ENCODE measurements around the gene SPHKAP.
A peak's percentile ranks its signal among the peaks of the same experiment; 100 is the strongest.
"Not testable (repeated sequence)": the region's sequence is repeated elsewhere in the genome, so short reads cannot be mapped to it uniquely, and the experiment has no call there.

SPHKAP gene

DNA sequence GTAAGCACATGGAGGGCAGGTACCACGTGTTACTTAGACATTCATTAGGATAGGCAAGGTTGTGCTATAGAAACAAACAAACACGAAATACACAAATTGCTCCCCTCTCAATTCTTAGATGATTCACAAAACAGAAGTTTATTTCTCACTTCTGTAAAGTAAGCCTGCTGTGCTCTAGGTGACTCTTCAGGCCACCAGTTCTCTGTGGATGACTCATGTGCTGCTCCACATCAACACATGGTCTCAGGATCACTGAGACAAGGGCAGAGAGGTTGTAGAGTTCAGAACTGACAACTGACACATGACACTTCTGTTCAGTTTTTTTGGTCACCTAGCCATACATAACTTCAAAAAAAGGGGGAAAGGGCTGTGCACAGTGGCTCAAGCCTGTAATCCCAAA lies 239.5 kb downstream of the SPHKAP start:
- TF ChIP-seq, protein P1, sequence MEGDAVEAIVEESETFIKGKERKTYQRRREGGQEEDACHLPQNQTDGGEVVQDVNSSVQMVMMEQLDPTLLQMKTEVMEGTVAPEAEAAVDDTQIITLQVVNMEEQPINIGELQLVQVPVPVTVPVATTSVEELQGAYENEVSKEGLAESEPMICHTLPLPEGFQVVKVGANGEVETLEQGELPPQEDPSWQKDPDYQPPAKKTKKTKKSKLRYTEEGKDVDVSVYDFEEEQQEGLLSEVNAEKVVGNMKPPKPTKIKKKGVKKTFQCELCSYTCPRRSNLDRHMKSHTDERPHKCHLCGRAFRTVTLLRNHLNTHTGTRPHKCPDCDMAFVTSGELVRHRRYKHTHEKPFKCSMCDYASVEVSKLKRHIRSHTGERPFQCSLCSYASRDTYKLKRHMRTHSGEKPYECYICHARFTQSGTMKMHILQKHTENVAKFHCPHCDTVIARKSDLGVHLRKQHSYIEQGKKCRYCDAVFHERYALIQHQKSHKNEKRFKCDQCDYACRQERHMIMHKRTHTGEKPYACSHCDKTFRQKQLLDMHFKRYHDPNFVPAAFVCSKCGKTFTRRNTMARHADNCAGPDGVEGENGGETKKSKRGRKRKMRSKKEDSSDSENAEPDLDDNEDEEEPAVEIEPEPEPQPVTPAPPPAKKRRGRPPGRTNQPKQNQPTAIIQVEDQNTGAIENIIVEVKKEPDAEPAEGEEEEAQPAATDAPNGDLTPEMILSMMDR (conservative IDR thresholded peaks at IDR 0.05; ENCODE audit: low read length), result no peak
- no peak overlapping the region for H3K4me3 ChIP-seq (ENCODE audit: low read length)
- no peak for DNase-seq (ENCODE audit: low read depth)

- TF ChIP-seq, protein P1 (conservative IDR thresholded peaks at IDR 0.05; ENCODE audit: low read length), result peak; percentile 50
- peak; percentile 30 for DNase-seq (ENCODE audit: low read depth)
- H3K4me3 ChIP-seq (ENCODE audit: low read length), result no peak overlapping the region
These were observed 242.0 kb downstream of the SPHKAP start for GRCh38 chr2:227939271-227940027.

DNA sequence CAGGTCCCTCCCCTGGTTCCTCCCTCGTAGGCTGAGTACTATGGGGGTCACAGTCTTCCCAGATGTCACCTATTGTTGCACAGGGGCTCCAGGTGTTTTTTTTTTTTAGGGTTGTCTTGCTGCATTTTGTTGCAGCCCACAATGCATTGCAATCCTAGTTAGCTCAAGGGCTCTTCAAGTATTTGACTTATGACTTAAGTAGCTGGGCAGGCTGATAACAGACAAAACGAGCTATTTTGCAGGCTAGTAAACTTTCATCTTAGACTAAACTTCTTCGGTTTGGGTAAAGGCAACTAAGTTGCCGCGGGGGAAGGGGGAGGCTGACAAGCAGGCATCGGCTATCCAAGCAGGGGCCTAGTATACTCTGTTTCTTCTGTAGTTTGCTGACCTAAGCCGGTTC lies 245.2 kb downstream of the SPHKAP start:
- not testable (repeated sequence) for DNase-seq (ENCODE audit: low read depth); H3K4me3 ChIP-seq (ENCODE audit: low read length)

DNA sequence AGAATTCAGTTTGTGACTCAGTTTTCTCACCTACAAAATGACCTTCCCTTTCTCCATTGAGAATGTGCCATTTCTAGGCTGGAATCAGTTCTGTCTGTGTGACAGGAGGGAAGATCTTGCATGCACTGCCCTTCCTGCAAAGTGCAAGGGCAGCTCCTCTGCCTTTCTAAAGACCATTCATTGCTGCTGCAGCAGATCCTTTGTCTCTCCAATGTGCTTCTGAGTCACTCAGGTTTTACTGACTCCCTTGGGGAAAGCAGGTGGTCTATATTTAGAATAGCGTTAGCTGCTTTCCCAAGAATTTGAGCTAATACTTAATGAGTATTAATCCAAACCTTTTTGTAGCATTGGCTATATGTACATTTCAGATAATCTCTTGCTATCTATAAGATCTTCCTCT lies 247.6 kb downstream of the SPHKAP start:
- TF ChIP-seq, protein P1 (conservative IDR thresholded peaks at IDR 0.05; ENCODE audit: low read length), result no peak
- DNase-seq (ENCODE audit: low read depth), result no peak
- no peak overlapping the region for H3K4me3 ChIP-seq (ENCODE audit: low read length)

DNA sequence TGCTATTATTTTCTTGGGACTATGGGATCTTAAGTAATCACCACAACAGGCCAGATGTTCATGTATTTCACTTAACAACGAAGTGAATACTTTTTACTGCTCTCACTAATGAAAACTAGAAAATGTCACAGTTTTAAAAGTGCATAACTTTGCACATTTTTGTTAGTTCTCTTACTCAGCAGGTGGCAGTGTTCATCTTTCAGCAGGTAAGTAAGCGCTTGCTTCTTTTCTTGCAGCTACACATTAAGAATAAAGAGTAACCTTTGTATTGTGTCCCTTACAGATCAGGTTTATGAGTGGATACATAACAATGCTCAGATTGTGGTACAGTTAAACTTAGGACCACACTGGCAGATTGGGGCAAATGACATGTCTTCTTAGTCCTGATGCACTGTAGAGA lies 249.1 kb downstream of the SPHKAP start:
- H3K4me3 ChIP-seq (ENCODE audit: low read length), result no peak overlapping the region
- DNase-seq (ENCODE audit: low read depth), result no peak
- TF ChIP-seq, protein P1 (conservative IDR thresholded peaks at IDR 0.05; ENCODE audit: low read length), result no peak

GRCh38 chr2:227932001-227932400 lies 249.5 kb downstream of the SPHKAP start:
- H3K4me3 ChIP-seq (ENCODE audit: low read length), result no peak overlapping the region
- no peak for DNase-seq (ENCODE audit: low read depth)
- TF ChIP-seq, protein P1 (conservative IDR thresholded peaks at IDR 0.05; ENCODE audit: low read length), result no peak
